B cell (primary cell): ENCODE results near the gene NDUFA5. TPM values are rescaled to one million over a fixed set of nuclear protein-coding genes. Genes with fewer than 3 reads are reported as not detected.

Experiments
- ATAC-seq: fragments of 200-7000 bp; cut with Tn5 transposase; one replicate; pipeline ENCODE4 v1.10.0; 2021; ENCODE audit warnings: low read depth, mild to moderate bottlenecking, moderate number of reproducible peaks, moderate library complexity
- CTCF ChIA-PET: fragments of 350-600 bp; sonication (Branson Sonifier 250); formaldehyde crosslinking; loops from one replicate; lab custom pipeline; 2021; ENCODE audit warnings: antibody characterized with exemption, inconsistent platforms; lab: Charles Lee
- POLR2A ChIA-PET: fragments of 350-600 bp; sonication (Branson Sonifier 250); formaldehyde crosslinking; loops from one replicate; lab custom pipeline; 2021; ENCODE audit warnings: antibody characterized with exemption; lab: Charles Lee
- DNase-seq: peaks from one replicate; pipeline ENCODE4 v3.0.0; 2013
- H2AFZ ChIP-seq: 2 replicates; pipeline ENCODE4 v1.6.1; 2012; ENCODE audit warnings: mild to moderate bottlenecking, low read depth, low read length; ENCODE audit not compliant: insufficient read depth, poor library complexity, severe bottlenecking
- H3K27ac ChIP-seq, 2 donors: 1 replicate in 1 of 2; 2 replicates in 1 of 2; pipeline ENCODE4 v1.5.1; 2012 to 2013; ENCODE audit warnings: low read length in 2 of 2, mild to moderate bottlenecking in 2 of 2, moderate library complexity in 1 of 2
- H3K27me3 ChIP-seq, 4 experiments: fragments of 200-600 bp in 1 of 4; sonication (generic) in 1 of 4; replicated peaks in 1 of 4; 1 replicate in 2 of 4; 2 replicates in 2 of 4; pipeline versions ENCODE4 v1.6.1 to v1.7.0; 2013 to 2016; ENCODE audit warnings: low read length in 3 of 4, mild to moderate bottlenecking in 2 of 4, mixed read lengths in 1 of 4, moderate library complexity in 1 of 4; ENCODE audit not compliant: insufficient read depth in 4 of 4, control insufficient read depth in 3 of 4; ENCODE audit errors: control extremely low read depth in 1 of 4
- H3K36me3 ChIP-seq, 2 experiments: replicated peaks in 1 of 2; 1 replicate in 1 of 2; 2 replicates in 1 of 2; pipeline versions ENCODE4 v1.6.1 to v1.7.1; 2013; ENCODE audit warnings: low read length in 1 of 2; ENCODE audit not compliant: insufficient read depth in 2 of 2, control insufficient read depth in 1 of 2; ENCODE audit errors: control extremely low read depth in 1 of 2, extremely low read depth in 1 of 2
- H3K4me1 ChIP-seq, 2 donors: fragments of 200-600 bp in 1 of 2; sonication (generic) in 1 of 2; 1 replicate in 1 of 2; 2 replicates in 1 of 2; pipeline versions ENCODE4 v1.5.1 to v1.6.1; 2013 to 2017; ENCODE audit warnings: low read length in 2 of 2; ENCODE audit not compliant: control insufficient read depth in 2 of 2, insufficient read depth in 2 of 2
- H3K4me2 ChIP-seq: replicated peaks from 2 replicates; pipeline ENCODE3; 2012; ENCODE audit warnings: mild to moderate bottlenecking, low read depth, low read length; ENCODE audit not compliant: poor library complexity, severe bottlenecking
- H3K4me3 ChIP-seq, 5 experiments: fragments of 200-600 bp in 1 of 5; sonication (generic) in 1 of 5; 1 replicate in 3 of 5; 2 replicates in 2 of 5; pipeline versions ENCODE4 v1.5.1 to v1.7.0; 2011 to 2016; ENCODE audit warnings: low read length in 4 of 5, mild to moderate bottlenecking in 4 of 5, low read depth in 2 of 5, control low read depth in 1 of 5, moderate library complexity in 1 of 5; ENCODE audit not compliant: insufficient read depth in 1 of 5; ENCODE audit errors: control extremely low read depth in 1 of 5, extremely low read depth in 1 of 5
- H3K79me2 ChIP-seq: fragments of 200-600 bp; sonication (generic); one replicate; pipeline ENCODE4 v1.6.0; 2016; ENCODE audit warnings: low read length; ENCODE audit not compliant: control insufficient read depth, insufficient read depth
- H3K9ac ChIP-seq: fragments of 200-600 bp; sonication (generic); 2 replicates; pipeline ENCODE4 v1.6.1; 2017; ENCODE audit warnings: mild to moderate bottlenecking, low read length, moderate library complexity
- H3K9me3 ChIP-seq, 3 donors: one replicate each; pipeline versions ENCODE4 v1.6.1 to v1.7.1; 2013; ENCODE audit warnings: low read length in 2 of 3; ENCODE audit not compliant: control insufficient read depth in 2 of 3, insufficient read depth in 1 of 3; ENCODE audit errors: control extremely low read depth in 1 of 3
- H4K20me1 ChIP-seq: 2 replicates; pipeline ENCODE4 v1.6.0; 2012; ENCODE audit warnings: mild to moderate bottlenecking, low read length; ENCODE audit not compliant: insufficient read depth, control insufficient read depth, poor library complexity, severe bottlenecking
- H3K27ac Mint-ChIP-seq: one replicate; pipeline ENCODE4 v1.8.0; 2021; ENCODE audit warnings: mixed read lengths
- H3K27me3 Mint-ChIP-seq: one replicate; pipeline ENCODE4 v1.8.0; 2021; ENCODE audit warnings: mixed read lengths
- H3K4me1 Mint-ChIP-seq: one replicate; pipeline ENCODE4 v1.8.0; 2021; ENCODE audit warnings: mixed read lengths
- H3K4me3 Mint-ChIP-seq: one replicate; pipeline ENCODE4 v1.8.0; 2021; ENCODE audit warnings: mixed read lengths
- H3K9me3 Mint-ChIP-seq: one replicate; pipeline ENCODE4 v1.8.0; 2022; ENCODE audit warnings: mixed read lengths; ENCODE audit not compliant: insufficient read depth
- CTCF ChIP-seq: fragments of 200-600 bp; IDR thresholded peaks from one replicate; pipeline ENCODE4 v1.8.0; 2022; ENCODE audit warnings: antibody characterized with exemption, mild to moderate bottlenecking
- EZH2 ChIP-seq: IDR thresholded peaks from 2 replicates; pipeline ENCODE4 v1.6.1; 2012; ENCODE audit warnings: borderline replicate concordance, low read depth, mild to moderate bottlenecking, moderate library complexity, low read length; ENCODE audit not compliant: insufficient read depth, poor library complexity, severe bottlenecking
- WGBS: methylation state at CpG from one replicate; pipeline ENCODE4 v1.1.5; 2013; ENCODE audit warnings: missing lambda C conversion rate; ENCODE audit not compliant: insufficient coverage; 5-methylcytosine and 5-hydroxymethylcytosine counted together
- intact Hi-C: fragments of 100-400 bp; cut with micrococcal nuclease; formaldehyde crosslinking; loops from one replicate; pipeline ENCODE4 v1.10.0; 2022
- polyA plus RNA-seq: library from polyadenylated mRNA; depleted of rRNA; stranded (reverse); fragments of >200 nt; gene quantifications from 2 replicates; pipeline ENCODE4 v1.2.3, GENCODE V29; 2012
- total RNA-seq, 2 donors: library from RNA; stranded (reverse); fragments of 120-200 nt in 1 of 2; gene quantifications; 1 replicate in 1 of 2; 2 replicates in 1 of 2; pipeline versions ENCODE4 v1.2.3 to v1.2.4, GENCODE V29; 2013 to 2022

NDUFA5 gene
- total and polyA plus RNA-seq, 2 donors (not counting 1 experiment from before 2014, with no cell fraction given) = 8.1 to 50.7 TPM

- H3K9me3 ChIP-seq = no peaks in the 10 kb centered on the region
- no peak overlapping the region for H3K4me3 Mint-ChIP-seq
- ATAC-seq (no peak), DNase-seq (no peak)
- H3K4me1 ChIP-seq = peaks cover 0 to 3% of the 10 kb centered on the region in 2 donors
- H2AFZ ChIP-seq = no peak overlapping the region
- H3K4me1 Mint-ChIP-seq = peaks cover 5% of the 10 kb centered on the region
- POLR2A ChIA-PET = no interaction called here
- no peaks in the 10 kb centered on the region for H3K36me3 ChIP-seq
- no peak overlapping the region for H3K27ac ChIP-seq
- H3K4me3 ChIP-seq = no peak overlapping the region
- H3K27me3 Mint-ChIP-seq = peaks cover 12% of the 10 kb centered on the region
- WGBS = no CpG with 5 or more reads among the region's 2 CpGs
- no peak for TF ChIP-seq CTCF
- TF ChIP-seq EZH2 = no peak
- intact Hi-C loops = no loop called here
- H3K9me3 Mint-ChIP-seq = no peaks in the 10 kb centered on the region
- H3K4me2 ChIP-seq = no peak overlapping the region
- H3K9ac ChIP-seq = no peak overlapping the region
- CTCF ChIA-PET = no interaction called here
- no peaks in the 10 kb centered on the region for H3K79me2 ChIP-seq
- H3K27ac Mint-ChIP-seq = no peak overlapping the region
- peaks cover 0 to 2% (median 0%) of the 10 kb centered on the region in 4 experiments for H3K27me3 ChIP-seq
- no peaks in the 10 kb centered on the region for H4K20me1 ChIP-seq
Measured at GRCh38 chr7:123573896-123574467, 16.4 kb upstream of the NDUFA5 start.

- Histone ChIP-seq H3K79me2 (no peaks in the 10 kb centered on the region), H3K9me3 (no peaks in the 10 kb centered on the region), H3K9ac (no peak overlapping the region), H4K20me1 (no peaks in the 10 kb centered on the region), H3K27me3 (peaks cover 0 to 2% (median 0%) of the 10 kb centered on the region in 4 experiments), H3K4me1 (peaks cover 0 to 3% of the 10 kb centered on the region in 2 donors), H3K4me3 (no peak overlapping the region), H3K4me2 (no peak overlapping the region), H3K27ac (no peak overlapping the region), H2AFZ (no peak overlapping the region), H3K36me3 (no peaks in the 10 kb centered on the region)
- ChIA-PET CTCF (no interaction called here), POLR2A (no interaction called here)
- intact Hi-C loops = no loop called here
- no peak overlapping the region for H3K4me3 Mint-ChIP-seq
- no peak overlapping the region for H3K27ac Mint-ChIP-seq
- peaks cover 7% of the 10 kb centered on the region for H3K27me3 Mint-ChIP-seq
- no peak for ATAC-seq
- no peak for DNase-seq
- no peak for TF ChIP-seq EZH2
- TF ChIP-seq CTCF = no peak
- no peaks in the 10 kb centered on the region for H3K9me3 Mint-ChIP-seq
- H3K4me1 Mint-ChIP-seq = peaks cover 5% of the 10 kb centered on the region
- no CpG with 5 or more reads among the region's 3 CpGs for WGBS
Measured at GRCh38 chr7:123573341-123573740, 15.7 kb upstream of the NDUFA5 start.
